Neuronal stem cell (in vitro differentiated cells): Measurements from ENCODE around the gene PSMC4.
"Not testable (repeated sequence)": the region's sequence is repeated elsewhere in the genome, so short reads cannot be mapped to it uniquely, and the experiment has no call there.

Source experiments
- DNase-seq: peaks from one replicate; pipeline ENCODE4 v3.0.0-alpha.2; 2013; ENCODE audit warnings: low spot score
- H2AFZ ChIP-seq: one replicate; pipeline ENCODE4 v1.6.1; 2013; ENCODE audit warnings: mild to moderate bottlenecking, low read length, inconsistent platforms
- H2AK5ac ChIP-seq: 2 replicates; pipeline ENCODE4 v1.6.1; 2013; ENCODE audit warnings: low read depth, mild to moderate bottlenecking, inconsistent platforms, low read length, moderate library complexity, mixed read lengths
- H2BK120ac ChIP-seq: 2 replicates; pipeline ENCODE4 v1.6.1; 2013; ENCODE audit warnings: low read depth, mild to moderate bottlenecking, inconsistent platforms, low read length, moderate library complexity, mixed read lengths
- H2BK12ac ChIP-seq: one replicate; pipeline ENCODE4 v1.6.1; 2013; ENCODE audit warnings: low read length, inconsistent platforms
- H2BK15ac ChIP-seq: 2 replicates; pipeline ENCODE4 v1.6.1; 2013; ENCODE audit warnings: mild to moderate bottlenecking, low read length, inconsistent platforms, mixed read lengths
- H2BK5ac ChIP-seq: one replicate; pipeline ENCODE4 v1.6.1; 2013; ENCODE audit warnings: inconsistent platforms, mild to moderate bottlenecking, low read length, moderate library complexity
- H3K14ac ChIP-seq: one replicate; pipeline ENCODE4 v1.6.1; 2013; ENCODE audit warnings: low read length, inconsistent platforms
- H3K18ac ChIP-seq: 2 replicates; pipeline ENCODE4 v1.6.1; 2013; ENCODE audit warnings: low read length, inconsistent platforms
- H3K23ac ChIP-seq: 2 replicates; pipeline ENCODE4 v1.6.1; 2013; ENCODE audit warnings: low read depth, mild to moderate bottlenecking, mixed read lengths, low read length, inconsistent platforms; ENCODE audit not compliant: poor library complexity
- H3K27ac ChIP-seq: replicated peaks from 3 replicates; pipeline ENCODE4 v1.5.1; 2013; ENCODE audit warnings: low read length, inconsistent platforms
- H3K27me3 ChIP-seq, 3 experiments: 2 replicates each; pipeline ENCODE4 v1.6.1; 2013; ENCODE audit warnings: low read length in 3 of 3, mild to moderate bottlenecking in 2 of 3, inconsistent platforms in 1 of 3, low read depth in 1 of 3, mixed read lengths in 1 of 3, moderate library complexity in 1 of 3; ENCODE audit not compliant: control insufficient read depth in 3 of 3, insufficient read depth in 3 of 3
- H3K36me3 ChIP-seq, 2 donors: replicated peaks in 1 of 2; 2 replicates each; pipeline ENCODE4 v1.6.1; 2013; ENCODE audit warnings: low read length in 2 of 2; ENCODE audit not compliant: control insufficient read depth in 2 of 2, insufficient read depth in 2 of 2
- H3K4ac ChIP-seq: 2 replicates; pipeline ENCODE4 v1.6.1; 2013; ENCODE audit warnings: inconsistent platforms, mild to moderate bottlenecking, low read length, moderate library complexity
- H3K4me1 ChIP-seq, 2 donors: 1 replicate in 1 of 2; 2 replicates in 1 of 2; pipeline ENCODE4 v1.6.1; 2013; ENCODE audit warnings: low read length in 2 of 2, low read depth in 1 of 2; ENCODE audit not compliant: control insufficient read depth in 2 of 2, insufficient read depth in 1 of 2
- H3K4me2 ChIP-seq: one replicate; pipeline ENCODE4 v1.6.1; 2013; ENCODE audit warnings: mild to moderate bottlenecking, low read length, inconsistent platforms; ENCODE audit not compliant: insufficient read depth, poor library complexity, severe bottlenecking
- H3K4me3 ChIP-seq, 2 donors: 2 replicates each; pipeline ENCODE4 v1.5.1; 2013; ENCODE audit warnings: low read length in 2 of 2, mild to moderate bottlenecking in 2 of 2, inconsistent platforms in 1 of 2, moderate library complexity in 1 of 2
- H3K79me1 ChIP-seq: one replicate; pipeline ENCODE4 v1.6.1; 2013; ENCODE audit warnings: low read depth, mild to moderate bottlenecking, inconsistent platforms, low read length, moderate library complexity
- H3K9ac ChIP-seq: one replicate; pipeline ENCODE4 v1.6.1; 2013; ENCODE audit warnings: mild to moderate bottlenecking, low read depth, low read length, inconsistent platforms; ENCODE audit not compliant: poor library complexity
- H3K9me3 ChIP-seq, 2 donors: replicated peaks in 1 of 2; 2 replicates each; pipeline versions ENCODE3 to v1.6.1; 2013; ENCODE audit warnings: low read length in 2 of 2, mild to moderate bottlenecking in 2 of 2, inconsistent platforms in 1 of 2, low read depth in 1 of 2, mixed read lengths in 1 of 2, moderate library complexity in 1 of 2; ENCODE audit not compliant: control insufficient read depth in 2 of 2, insufficient read depth in 1 of 2
- H4K8ac ChIP-seq: one replicate; pipeline ENCODE4 v1.6.1; 2013; ENCODE audit warnings: low read depth, mild to moderate bottlenecking, inconsistent platforms, low read length, moderate library complexity
- H4K91ac ChIP-seq: one replicate; pipeline ENCODE4 v1.6.1; 2013; ENCODE audit warnings: low read length, low read depth, mild to moderate bottlenecking, inconsistent platforms; ENCODE audit not compliant: poor library complexity
- WGBS, 2 donors: extraction: QIAGEN DNeasy Blood & Tissue Kit; methylation state at CpG; one replicate each; pipeline ENCODE4 v1.1.7; 2013; ENCODE audit warnings: missing lambda C conversion rate in 2 of 2, mixed read lengths in 1 of 2; ENCODE audit not compliant: insufficient read length in 2 of 2, insufficient replicate concordance in 1 of 2; ENCODE audit errors: extremely low coverage in 2 of 2; 5-methylcytosine and 5-hydroxymethylcytosine counted together

The PSMC4 gene

GRCh38 chr19:39959407-39959806 lies 11.6 kb upstream of the PSMC4 start:
- H3K4ac ChIP-seq, H4K8ac ChIP-seq, H3K4me1 ChIP-seq, H3K9me3 ChIP-seq, H2BK5ac ChIP-seq, H3K18ac ChIP-seq, H3K27me3 ChIP-seq, H2BK12ac ChIP-seq, H2BK120ac ChIP-seq, H3K23ac ChIP-seq, DNase-seq, H3K4me2 ChIP-seq, H3K36me3 ChIP-seq, H4K91ac ChIP-seq, H3K14ac ChIP-seq, H2AFZ ChIP-seq, H3K9ac ChIP-seq, H3K27ac ChIP-seq, H2BK15ac ChIP-seq, H3K4me3 ChIP-seq, H3K79me1 ChIP-seq, H2AK5ac ChIP-seq: not testable (repeated sequence)
- WGBS, 2 donors, result no CpG with 5 or more reads among the region's 13 CpGs

DNA sequence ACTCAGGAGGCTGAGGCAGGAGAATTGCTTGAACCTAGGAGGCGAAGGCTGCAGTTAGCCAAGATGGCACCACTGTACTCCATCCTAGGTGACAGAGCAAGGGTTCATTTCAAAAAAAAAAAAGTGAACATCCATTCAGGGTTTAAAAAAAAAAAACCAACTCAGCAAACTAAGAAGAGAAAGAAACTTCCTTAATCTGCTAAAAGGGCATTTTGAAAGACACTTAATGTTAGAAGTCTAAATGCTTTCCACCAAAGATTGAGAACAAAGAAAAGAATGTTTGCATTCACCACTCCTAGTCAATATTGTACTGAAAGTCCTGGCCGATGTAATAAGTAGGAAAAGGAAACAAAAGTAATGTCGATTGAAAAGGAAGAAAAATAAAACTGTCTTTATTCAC lies 7.1 kb upstream of the PSMC4 start:
- H2BK15ac ChIP-seq, result no peak overlapping the region
- H3K9me3 ChIP-seq, result no peaks in the 10 kb centered on the region
- peaks cover 0 to 7% of the 10 kb centered on the region in 2 donors for H3K4me1 ChIP-seq
- H2BK120ac ChIP-seq, result no peak overlapping the region
- H3K27me3 ChIP-seq, result no peaks in the 10 kb centered on the region
- H3K4me2 ChIP-seq, result no peak overlapping the region
- no peaks in the 10 kb centered on the region for H3K36me3 ChIP-seq
- no peak overlapping the region for H2AK5ac ChIP-seq
- H3K18ac ChIP-seq, result no peak overlapping the region
- H2BK12ac ChIP-seq, result no peak overlapping the region
- H3K9ac ChIP-seq, result no peak overlapping the region
- no CpG with 5 or more reads among the region's 3 CpGs for WGBS, 2 donors
- no peak overlapping the region for H4K8ac ChIP-seq
- no peak overlapping the region for H3K4me3 ChIP-seq
- no peak overlapping the region for H3K14ac ChIP-seq
- no peak overlapping the region for H4K91ac ChIP-seq
- no peak overlapping the region for H3K27ac ChIP-seq
- H2AFZ ChIP-seq, result no peak overlapping the region
- H2BK5ac ChIP-seq, result no peak overlapping the region
- H3K4ac ChIP-seq, result no peak overlapping the region
- no peak for DNase-seq
- no peaks in the 10 kb centered on the region for H3K79me1 ChIP-seq
- H3K23ac ChIP-seq, result no peak overlapping the region

DNA sequence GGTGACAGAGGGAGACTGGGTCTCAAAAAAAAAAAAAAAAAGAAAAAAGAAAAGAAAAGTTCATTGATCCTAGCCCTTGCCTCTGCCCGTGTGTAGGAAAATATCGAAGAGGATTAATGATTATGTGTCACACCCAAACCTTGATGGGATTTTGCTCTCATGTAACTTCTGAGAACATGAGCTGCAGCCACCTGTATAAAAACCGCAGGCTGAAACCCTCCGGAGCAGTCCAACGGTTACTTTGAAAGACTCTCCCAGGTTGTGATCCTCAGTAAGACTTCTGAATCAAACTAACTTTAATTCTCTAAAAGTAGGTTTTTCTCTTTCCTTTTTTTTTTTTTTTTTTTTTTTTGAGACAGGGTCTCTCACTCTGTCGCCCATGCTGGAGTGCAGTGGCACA lies 4.3 kb upstream of the PSMC4 start:
- Histone ChIP-seq H4K91ac (no peak overlapping the region), H2AK5ac (no peak overlapping the region), H2AFZ (no peak overlapping the region), H3K4me1 (peaks cover 1 to 4% of the 10 kb centered on the region in 2 donors), H3K4me3 (no peak overlapping the region), H3K18ac (no peak overlapping the region), H3K14ac (no peak overlapping the region), H2BK12ac (no peak overlapping the region), H3K27me3 (no peaks in the 10 kb centered on the region), H3K9me3 (no peaks in the 10 kb centered on the region), H3K79me1 (peaks cover 2% of the 10 kb centered on the region), H3K4ac (no peak overlapping the region), H3K36me3 (no peaks in the 10 kb centered on the region), H3K27ac (no peak overlapping the region), H2BK15ac (no peak overlapping the region), H3K9ac (no peak overlapping the region), H4K8ac (no peak overlapping the region), H2BK5ac (no peak overlapping the region), H3K4me2 (no peak overlapping the region), H2BK120ac (no peak overlapping the region), H3K23ac (no peak overlapping the region)
- no CpG with 5 or more reads among the region's 6 CpGs for WGBS, 2 donors
- DNase-seq, result no peak

- DNase-seq, result no peak
- H3K4me3 ChIP-seq, result no peak overlapping the region
- no peaks in the 10 kb centered on the region for H3K9me3 ChIP-seq
- peaks cover 5 to 8% of the 10 kb centered on the region in 2 donors for H3K4me1 ChIP-seq
- no peak overlapping the region for H2BK5ac ChIP-seq
- no peak overlapping the region for H3K14ac ChIP-seq
- no peaks in the 10 kb centered on the region for H3K27me3 ChIP-seq
- H2AK5ac ChIP-seq, result no peak overlapping the region
- H3K79me1 ChIP-seq, result peaks cover 6% of the 10 kb centered on the region
- no peak overlapping the region for H4K91ac ChIP-seq
- H3K4me2 ChIP-seq, result no peak overlapping the region
- no peak overlapping the region for H3K4ac ChIP-seq
- no peak overlapping the region for H4K8ac ChIP-seq
- no peak overlapping the region for H2BK15ac ChIP-seq
- no CpG with 5 or more reads among the region's 9 CpGs for WGBS, 2 donors
- no peak overlapping the region for H3K27ac ChIP-seq
- peaks cover 3 to 6% of the 10 kb centered on the region in 2 donors for H3K36me3 ChIP-seq
- H3K23ac ChIP-seq, result no peak overlapping the region
- H2BK12ac ChIP-seq, result no peak overlapping the region
- no peak overlapping the region for H2BK120ac ChIP-seq
- no peak overlapping the region for H2AFZ ChIP-seq
- no peak overlapping the region for H3K9ac ChIP-seq
- H3K18ac ChIP-seq, result no peak overlapping the region
Measured at GRCh38 chr19:39967561-39967960, 3.4 kb upstream of the PSMC4 start.
